ENCODE data around the gene DGAT2. TPM values are rescaled to one million over a fixed set of nuclear protein-coding genes. Genes with fewer than 3 reads are reported as not detected.

Gene DGAT2
- total RNA-seq, 4 donors from 2014 or later = 22.9 to 194 (median 52.8) TPM

- peaks cover 0 to 30% (median 13%) of the 10 kb centered on the region in 4 donors for H3K4me1 ChIP-seq
- WGBS, 2 donors = 0 to 1% methylated on average over 2 to 12 of the region's 12 CpGs
- DNase-seq (ENCODE audit: low spot score in 2 of 2) = no peak
- no peaks in the 10 kb centered on the region for H3K27me3 ChIP-seq
- H3K27ac ChIP-seq = peak overlapping the region; percentile 68 to 96 (median 94)
- no peaks in the 10 kb centered on the region for H3K9me3 ChIP-seq
- H3K4me3 ChIP-seq = peak overlapping the region; percentile 54 to 99 (median 92)
- TF ChIP-seq POLR2A (IDR thresholded peaks at IDR 0.05) (no peak), CTCF (IDR thresholded peaks at IDR 0.05) (no peak), EP300 (IDR thresholded peaks at IDR 0.05) (no peak)
- H3K36me3 ChIP-seq = no peaks in the 10 kb centered on the region
These were observed 45.7 kb downstream of the DGAT2 start for GRCh38 chr11:75814363-75814676.

GRCh38 chr11:75814677-75815344, 46.2 kb downstream of the DGAT2 start, which contains the start of gene UVRAG:
Gene UVRAG, plus strand, starts transcription at chr11:75815210. Its CDS starts 198 bp downstream, at chr11:75815408.
- no peaks in the 10 kb centered on the region for H3K36me3 ChIP-seq
- 0 to 1% methylated on average over 37 of the region's 39 CpGs for WGBS, 2 donors
- peak in 3 of 5 experiments; percentile 19 to 60 (median 57) for TF ChIP-seq CTCF (IDR thresholded peaks at IDR 0.05)
- TF ChIP-seq EP300 (IDR thresholded peaks at IDR 0.05) = peak; percentile 66 to 90
- TF ChIP-seq POLR2A (IDR thresholded peaks at IDR 0.05) = peak; percentile 76 to 92

GRCh38 chr11:75815345-75816168, 47.0 kb downstream of the DGAT2 start:
- 0 to 1% methylated on average over 25 to 29 of the region's 60 CpGs for WGBS, 2 donors
- Histone ChIP-seq H3K4me1 (peaks cover 0 to 35% (median 13%) of the 10 kb centered on the region in 4 donors), H3K27ac (peak overlapping the region; percentile 68 to 96 (median 94)), H3K9me3 (no peaks in the 10 kb centered on the region), H3K4me3 (peak overlapping the region; percentile 92 to 99 (median 96)), H3K27me3 (no peaks in the 10 kb centered on the region), H3K36me3 (no peaks in the 10 kb centered on the region)
- TF ChIP-seq EP300 (IDR thresholded peaks at IDR 0.05) = no peak
- no peak for TF ChIP-seq POLR2A (IDR thresholded peaks at IDR 0.05)
- no peak for TF ChIP-seq CTCF (IDR thresholded peaks at IDR 0.05)
- DNase-seq (ENCODE audit: low spot score in 2 of 2) = no peak

More at GRCh38 chr11:75814677-75815344, 46.2 kb downstream of the DGAT2 start, which contains the start of gene UVRAG:
- no peaks in the 10 kb centered on the region for H3K9me3 ChIP-seq
- H3K27ac ChIP-seq = peak within 1 kb of the TSS; percentile 68 to 96 (median 94)
- H3K27me3 ChIP-seq = no peaks in the 10 kb centered on the region
- DNase-seq (ENCODE audit: low spot score in 2 of 2) = peak; percentile 98 to 99
- peaks cover 0 to 30% (median 13%) of the 10 kb centered on the region in 4 donors for H3K4me1 ChIP-seq
- peak within 1 kb of the TSS; percentile 92 to 99 (median 96) for H3K4me3 ChIP-seq

GRCh38 chr11:75816561-75817239, 48.1 kb downstream of the DGAT2 start:
- peak overlapping the region; percentile 92 to 99 (median 96) for H3K4me3 ChIP-seq
- WGBS, 2 donors = 12 to 18% methylated on average over 6 of the region's 6 CpGs
- peaks cover 0 to 44% (median 13%) of the 10 kb centered on the region in 4 donors for H3K4me1 ChIP-seq
- no peaks in the 10 kb centered on the region for H3K9me3 ChIP-seq
- no peak for DNase-seq (ENCODE audit: low spot score in 2 of 2)
- no peaks in the 10 kb centered on the region for H3K27me3 ChIP-seq
- H3K27ac ChIP-seq = peak overlapping the region in 2 of 4 donors; percentile 47 to 94
- no peak for TF ChIP-seq CTCF (IDR thresholded peaks at IDR 0.05)
- TF ChIP-seq POLR2A (IDR thresholded peaks at IDR 0.05) = no peak
- no peak for TF ChIP-seq EP300 (IDR thresholded peaks at IDR 0.05)
- no peaks in the 10 kb centered on the region for H3K36me3 ChIP-seq
